GM13976 (cell line): ENCODE results near the gene PRKG1.
"Not testable (repeated sequence)": the region's sequence is repeated elsewhere in the genome, so short reads cannot be mapped to it uniquely, and the experiment has no call there.

Experiments used
- DNase-seq: peaks from one replicate; pipeline ENCODE4 v3.0.0; 2012; ENCODE audit warnings: low spot score
- CTCF ChIP-seq: IDR thresholded peaks from 2 replicates; pipeline ENCODE4 v1.5.1; 2012; ENCODE audit warnings: borderline replicate concordance, mild to moderate bottlenecking; ENCODE audit not compliant: insufficient read depth; ENCODE audit errors: extremely low read depth, missing control alignments, control extremely low read depth
- in situ Hi-C: fragments of 300-500 bp; cut with MboI; formaldehyde crosslinking; loops from one replicate; pipeline ENCODE4 v1.12.0; 2022; ENCODE audit warnings: low sequenced_read_pairs, mixed read lengths, inconsistent platforms; ENCODE audit not compliant: unreplicated experiment

Gene PRKG1

GRCh38 chr10:51744235-51745000, 670.1 kb downstream of the PRKG1 start:
- no peak for DNase-seq
- no peak for TF ChIP-seq CTCF
- in situ Hi-C loops: no loop called here

DNA sequence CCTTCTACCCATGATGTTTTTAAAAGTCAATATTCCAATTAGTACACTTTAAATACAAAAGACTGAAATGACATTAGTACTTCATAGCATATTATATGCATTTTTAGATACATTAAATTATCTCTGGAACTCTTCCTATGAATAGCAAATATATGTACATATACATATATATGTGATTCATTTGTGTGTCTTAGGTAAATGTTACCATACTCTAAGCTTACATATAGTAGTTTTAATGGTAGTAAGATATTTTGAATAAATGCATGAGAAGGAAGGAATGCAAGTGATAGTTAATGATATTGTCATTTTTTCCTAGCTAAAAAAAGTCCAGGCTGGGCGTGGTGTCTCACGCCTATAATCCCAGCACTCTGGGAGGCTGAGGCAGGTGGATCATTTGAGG, 671.1 kb downstream of the PRKG1 start:
- DNase-seq: no peak
- no peak for TF ChIP-seq CTCF
- in situ Hi-C loops: no loop called here

DNA sequence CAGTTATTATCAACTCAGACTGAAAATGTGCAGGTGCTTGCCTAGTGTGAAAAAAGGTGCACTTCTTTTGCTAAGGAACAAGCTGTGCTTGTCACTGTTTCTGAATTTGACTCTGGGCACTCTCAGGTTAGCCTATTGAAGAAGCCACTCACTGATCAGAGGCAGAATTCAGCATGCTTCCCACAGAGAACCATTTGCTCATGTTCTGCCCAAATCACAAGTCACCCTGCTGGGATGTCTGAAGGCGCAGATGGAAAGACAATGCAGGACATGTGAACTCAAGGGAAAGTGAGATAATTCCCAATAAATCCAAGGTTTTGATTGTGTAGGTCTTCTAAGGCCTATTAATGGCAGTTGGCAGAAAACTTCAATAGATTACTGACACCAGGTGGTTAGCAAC, 672.9 kb downstream of the PRKG1 start:
- no peak for TF ChIP-seq CTCF
- in situ Hi-C loops: no loop called here
- no peak for DNase-seq

DNA sequence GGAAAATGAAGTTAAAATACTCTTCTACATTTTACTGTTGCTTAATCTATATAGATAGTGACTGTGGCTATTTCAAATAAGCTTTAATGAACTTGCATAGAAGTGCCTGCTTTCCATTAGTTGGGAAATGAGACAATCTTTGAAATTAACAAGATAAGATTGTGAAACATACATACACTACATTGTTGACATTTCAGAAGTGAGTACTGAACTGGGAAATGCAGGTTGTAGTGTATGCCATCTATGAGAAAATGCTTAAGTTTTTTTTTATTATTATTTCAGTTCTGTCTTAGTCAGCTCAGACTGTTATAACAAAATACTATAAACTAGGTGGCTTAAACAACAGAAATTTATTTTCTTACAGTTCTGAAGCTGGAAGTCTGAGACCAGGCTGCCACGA, 674.7 kb downstream of the PRKG1 start:
- in situ Hi-C loops: no loop called here
- DNase-seq: no peak
- no peak for TF ChIP-seq CTCF

- no peak for TF ChIP-seq CTCF
- in situ Hi-C loops: no loop called here
- DNase-seq: no peak
These were observed 684.1 kb downstream of the PRKG1 start for GRCh38 chr10:51758366-51758765.

- in situ Hi-C loops, DNase-seq: not testable (repeated sequence)
These were observed 684.6 kb downstream of the PRKG1 start for GRCh38 chr10:51758838-51759237.

- in situ Hi-C loops: no loop called here
- no peak for DNase-seq
- no peak for TF ChIP-seq CTCF
These were observed 685.7 kb downstream of the PRKG1 start for GRCh38 chr10:51759896-51760534.
